ENCODE data around the gene PAX1. TPM values are rescaled to one million over a fixed set of nuclear protein-coding genes. Genes with fewer than 3 reads are reported as not detected.

The PAX1 gene
- total and polyA plus RNA-seq, 2 of the 13 experiments (the other 11 are each of a cell fraction or from before 2014, with no cell fraction given) = not detected

- no peaks in the 10 kb centered on the region for H4K20me1 ChIP-seq (ENCODE audit: insufficient read depth, low read length)
- FAIRE-seq = no peak
- H3K27ac ChIP-seq (ENCODE audit: extremely low read length, insufficient read depth, low read length) = no peak overlapping the region
- no peak overlapping the region for H3K4me2 ChIP-seq (ENCODE audit: low read depth, low read length)
- 0 out of 3 replicates have a peak, but pooled peaks have one; percentile 38 for ATAC-seq
- CTCF ChIA-PET (ENCODE audit: low intra/inter-chr PET ratio, low total read pairs) = no interaction called here
- H2AFZ ChIP-seq (ENCODE audit: low read length) = no peak overlapping the region
- H3K9me3 ChIP-seq (ENCODE audit: low read length) = no peaks in the 10 kb centered on the region
- no peak overlapping the region for H3K9ac ChIP-seq (ENCODE audit: insufficient read depth, low read depth, low read length)
- WGBS (ENCODE audit: low lambda C conversion rate) = 2% methylated on average over 3 of the region's 3 CpGs
- peaks cover 5 to 42% of the 10 kb centered on the region in 2 experiments; a peak in 3 of 5 replicates for H3K27me3 ChIP-seq (ENCODE audit: control insufficient read depth in 1 of 2, insufficient read depth in 2 of 2, low read length in 2 of 2)
- BruUV-seq (replicated peaks) = no TSS peak
- intact Hi-C loops (cut with micrococcal nuclease; ENCODE audit: unreplicated experiment) = no loop called here
- in situ Hi-C loops (cut with HindIII; ENCODE audit: extremely low pct_ligation_motif_present, low pct_unique_long_range_greater_than_20kb) = no loop called here
- no peaks in the 10 kb centered on the region for H3K79me2 ChIP-seq (ENCODE audit: insufficient read depth, low read length)
- no peak for DNase-seq (ENCODE audit: low spot score)
- no peak overlapping the region for H3K4me3 ChIP-seq (replicated peaks in 1 of 3; ENCODE audit: insufficient read depth in 1 of 3, low read depth in 2 of 3, low read length in 3 of 3)
- POLR2A ChIA-PET = no interaction called here
- H3K4me1 ChIP-seq (ENCODE audit: insufficient read depth, low read length) = no peaks in the 10 kb centered on the region
- H3K36me3 ChIP-seq (replicated peaks in 1 of 2; ENCODE audit: control insufficient read depth in 1 of 2, insufficient read depth in 2 of 2, low read length in 2 of 2) = no peaks in the 10 kb centered on the region
- TF ChIP-seq EED (CRISPR knock-in tag; IDR thresholded peaks at IDR 0.05) = no peak
- TF ChIP-seq MAF1 (CRISPR knock-in tag; IDR thresholded peaks at IDR 0.05; ENCODE audit: borderline replicate concordance) = no peak
- no peak for TF ChIP-seq ZNF687 (CRISPR knock-in tag; IDR thresholded peaks at IDR 0.05)
- TF ChIP-seq ZNF280B (CRISPR knock-in tag; IDR thresholded peaks at IDR 0.05; ENCODE audit: borderline replicate concordance) = no peak
- TF ChIP-seq ZNF235 (CRISPR knock-in tag; IDR thresholded peaks at IDR 0.05; ENCODE audit: borderline replicate concordance) = no peak
- TF ChIP-seq UBTF (CRISPR knock-in tag; IDR thresholded peaks at IDR 0.05) = no peak
- no peak for TF ChIP-seq ZNF574 (CRISPR knock-in tag; IDR thresholded peaks at IDR 0.05)
- TF ChIP-seq ZNF18 (CRISPR knock-in tag; IDR thresholded peaks at IDR 0.05; ENCODE audit: insufficient replicate concordance) = no peak
- no peak for TF ChIP-seq ZNF616 (CRISPR knock-in tag; IDR thresholded peaks at IDR 0.05; ENCODE audit: low read depth)
These were observed 20.8 kb upstream of the PAX1 start for GRCh38 chr20:21684671-21685070.

Data from HepG2 (cell line).